ENCODE data around the gene BOD1L2. TPM values are rescaled to one million over a fixed set of nuclear protein-coding genes. Genes with fewer than 3 reads are reported as not detected.

Gene BOD1L2
- total RNA-seq, 2 donors from 2014 or later = 0.13 to 1.3 TPM

GRCh38 chr18:57167617-57168308 is 20.9 kb downstream of the BOD1L2 start:
- 80 to 100% methylated on average over 1 of the region's 1 CpG for WGBS, 2 experiments (ENCODE audit: insufficient coverage in 1 of 2, insufficient read length in 1 of 2)
- Mint-ChIP-seq H3K4me1 (no peaks in the 10 kb centered on the region), H3K36me3 (ENCODE audit: low read depth) (peaks cover under 1% of the 10 kb centered on the region), H3K9me3 (peaks cover 10% of the 10 kb centered on the region), H3K27me3 (ENCODE audit: insufficient read depth) (peaks cover 3% of the 10 kb centered on the region), H3K27ac (no peak overlapping the region), H3K4me3 (no peak overlapping the region)
- Histone ChIP-seq H3K4me1 (ENCODE audit: control insufficient read depth, insufficient read depth, low read length) (no peaks in the 10 kb centered on the region), H3K9me3 (ENCODE audit: control insufficient read depth, low read length) (peaks cover 10% of the 10 kb centered on the region), H3K9ac (ENCODE audit: extremely low read depth, low read length, poor library complexity, severe bottlenecking) (no peak overlapping the region), H3K27me3 (ENCODE audit: control insufficient read depth, insufficient read depth, low read length, poor library complexity, severe bottlenecking) (no peaks in the 10 kb centered on the region), H3K4me3 (ENCODE audit: low read length) (no peak overlapping the region), H3K27ac (ENCODE audit: low read depth, low read length) (no peak overlapping the region), H3K36me3 (ENCODE audit: control insufficient read depth, insufficient read depth, low read length) (no peaks in the 10 kb centered on the region)
- TF ChIP-seq CTCF (conservative IDR thresholded peaks at IDR 0.05) = no peak
- DNase-seq = no peak

- no peak overlapping the region for H3K27ac Mint-ChIP-seq
- H3K27me3 Mint-ChIP-seq (ENCODE audit: insufficient read depth) = peaks cover 3% of the 10 kb centered on the region
- no peaks in the 10 kb centered on the region for H3K27me3 ChIP-seq (ENCODE audit: control insufficient read depth, insufficient read depth, low read length, poor library complexity, severe bottlenecking)
- H3K4me1 Mint-ChIP-seq = no peaks in the 10 kb centered on the region
- H3K27ac ChIP-seq (ENCODE audit: low read depth, low read length) = no peak overlapping the region
- no peaks in the 10 kb centered on the region for H3K4me1 ChIP-seq (ENCODE audit: control insufficient read depth, insufficient read depth, low read length)
- H3K36me3 Mint-ChIP-seq (ENCODE audit: low read depth) = no peaks in the 10 kb centered on the region
- no peak for DNase-seq
- no peak overlapping the region for H3K4me3 Mint-ChIP-seq
- peaks cover 14% of the 10 kb centered on the region for H3K9me3 ChIP-seq (ENCODE audit: control insufficient read depth, low read length)
- no peak for TF ChIP-seq CTCF (conservative IDR thresholded peaks at IDR 0.05)
- H3K36me3 ChIP-seq (ENCODE audit: control insufficient read depth, insufficient read depth, low read length) = no peaks in the 10 kb centered on the region
- H3K9ac ChIP-seq (ENCODE audit: extremely low read depth, low read length, poor library complexity, severe bottlenecking) = no peak overlapping the region
- H3K4me3 ChIP-seq (ENCODE audit: low read length) = no peak overlapping the region
- peaks cover 13% of the 10 kb centered on the region for H3K9me3 Mint-ChIP-seq
- 97% methylated on average over 1 of the region's 1 CpG; no CpG with 5 or more reads in 1 of the 2 experiments for WGBS, 2 experiments (ENCODE audit: insufficient coverage in 1 of 2, insufficient read length in 1 of 2)
Measured at GRCh38 chr18:57171026-57171425, 24.1 kb downstream of the BOD1L2 start.

DNA sequence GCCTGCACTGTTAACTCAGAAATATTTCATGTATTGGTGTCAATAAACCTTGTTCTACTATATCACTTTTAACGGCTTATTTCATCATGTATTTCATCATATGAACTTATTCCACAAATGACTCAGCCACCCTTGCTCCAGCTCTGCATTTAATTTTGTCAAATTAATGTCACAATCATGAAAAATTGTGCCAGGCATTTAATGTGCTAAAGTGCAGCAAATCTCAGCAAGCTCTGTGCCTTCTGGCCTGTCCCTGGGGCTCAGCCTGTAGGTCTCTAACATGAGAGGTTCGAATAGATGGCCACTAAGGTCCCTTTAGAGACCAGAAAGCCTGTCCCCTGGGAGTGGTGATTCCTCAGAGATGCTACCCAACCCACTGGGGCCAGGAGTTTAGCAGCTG is 28.6 kb downstream of the BOD1L2 start:
- Mint-ChIP-seq H3K9me3 (peaks cover 10% of the 10 kb centered on the region), H3K36me3 (ENCODE audit: low read depth) (no peaks in the 10 kb centered on the region), H3K27ac (no peak overlapping the region), H3K27me3 (ENCODE audit: insufficient read depth) (peaks cover 2% of the 10 kb centered on the region), H3K4me1 (no peaks in the 10 kb centered on the region), H3K4me3 (no peak overlapping the region)
- Histone ChIP-seq H3K36me3 (ENCODE audit: control insufficient read depth, insufficient read depth, low read length) (no peaks in the 10 kb centered on the region), H3K9me3 (ENCODE audit: control insufficient read depth, low read length) (peaks cover 10% of the 10 kb centered on the region), H3K4me1 (ENCODE audit: control insufficient read depth, insufficient read depth, low read length) (no peaks in the 10 kb centered on the region), H3K27me3 (ENCODE audit: control insufficient read depth, insufficient read depth, low read length, poor library complexity, severe bottlenecking) (no peaks in the 10 kb centered on the region), H3K9ac (ENCODE audit: extremely low read depth, low read length, poor library complexity, severe bottlenecking) (no peak overlapping the region), H3K4me3 (ENCODE audit: low read length) (no peak overlapping the region), H3K27ac (ENCODE audit: low read depth, low read length) (no peak overlapping the region)
- TF ChIP-seq CTCF (conservative IDR thresholded peaks at IDR 0.05) = no peak
- 86 to 100% methylated on average over 1 to 2 of the region's 2 CpGs for WGBS, 2 experiments (ENCODE audit: insufficient coverage in 1 of 2, insufficient read length in 1 of 2)
- DNase-seq = no peak

Measured in endodermal cell (in vitro differentiated cells).